GM12878 (cell line): ENCODE measurements around the gene TSPO2. TPM values are rescaled to one million over a fixed set of nuclear protein-coding genes. Genes with fewer than 3 reads are reported as not detected.

Source experiments
- ATAC-seq: fragments of 200-7000 bp; cut with Tn5 transposase; 3 replicates; pipeline ENCODE4 v1.9.1; 2020; ENCODE audit warnings: mild to moderate bottlenecking, moderate library complexity
- BruUV-seq: library from RNA; stranded (reverse); fragments of 400-500 nt; replicated peaks from 2 replicates; lab custom pipeline; 2021; lab: Mats Ljungman, UMichigan
- CTCF ChIA-PET: fragments of 300-600 bp; sonication (Branson Sonifier 250); formaldehyde crosslinking; extraction: SDS; loops from one replicate; lab custom pipeline; 2021; ENCODE audit warnings: inconsistent platforms; lab: Yijun Ruan, JAX
- POLR2A ChIA-PET: fragments of 350-600 bp; formaldehyde crosslinking; extraction: SDS; loops from one replicate; lab custom pipeline; 2021; ENCODE audit warnings: inconsistent platforms; lab: Charles Lee
- RAD21 ChIA-PET: fragments of 300-600 bp; sonication (Branson Sonifier 250); formaldehyde crosslinking; loops from one replicate; lab custom pipeline; 2023; ENCODE audit warnings: antibody characterized with exemption; ENCODE audit not compliant: unreplicated experiment; lab: Charles Lee
- SMC1A ChIA-PET: fragments of 300-600 bp; sonication (Branson Sonifier 250); formaldehyde crosslinking; loops from one replicate; lab custom pipeline; 2023; ENCODE audit not compliant: unreplicated experiment, uncharacterized antibody; lab: Charles Lee
- DNase-seq: peaks from one replicate; pipeline ENCODE4 v3.0.0-alpha.2; 2011; ENCODE audit warnings: low read depth, low spot score
- FAIRE-seq: peaks from 3 replicates; lab custom pipeline; 2011; peaks lifted over from hg19 to GRCh38; lab: Jason Lieb, UNC
- H2AFZ ChIP-seq: 2 replicates; pipeline ENCODE4 v1.6.0; 2011; ENCODE audit warnings: low read depth, low read length, control low read depth; ENCODE audit not compliant: control insufficient read depth
- H3K27ac ChIP-seq: 2 replicates; pipeline ENCODE4 v1.5.1; 2011; ENCODE audit warnings: control low read depth; ENCODE audit not compliant: control insufficient read depth, insufficient read depth
- H3K27me3 ChIP-seq, 2 experiments: replicated peaks in 1 of 2; 2 replicates each; pipeline versions ENCODE4 v1.6.0 to v1.6.1; 2011; ENCODE audit warnings: low read length in 1 of 2; ENCODE audit not compliant: control insufficient read depth in 2 of 2, insufficient read depth in 2 of 2
- H3K36me3 ChIP-seq, 2 experiments: 2 replicates each; pipeline ENCODE4 v1.5.1; 2011; ENCODE audit warnings: low read length in 1 of 2; ENCODE audit not compliant: control insufficient read depth in 2 of 2, insufficient read depth in 2 of 2
- H3K4me1 ChIP-seq: 2 replicates; pipeline ENCODE4 v1.6.1; 2011; ENCODE audit warnings: mild to moderate bottlenecking, low read length, moderate library complexity, mixed read lengths; ENCODE audit not compliant: control insufficient read depth, insufficient read depth
- H3K4me2 ChIP-seq: 2 replicates; pipeline ENCODE4 v1.6.0; 2011; ENCODE audit warnings: control low read depth; ENCODE audit not compliant: control insufficient read depth, insufficient read depth
- H3K4me3 ChIP-seq: fragments of 200-600 bp; sonication (generic); 2 replicates; pipeline ENCODE4 v1.5.1; 2016
- H3K79me2 ChIP-seq: 2 replicates; pipeline ENCODE4 v1.6.0; 2011; ENCODE audit warnings: low read length; ENCODE audit not compliant: control insufficient read depth, insufficient read depth
- H3K9ac ChIP-seq: 2 replicates; pipeline ENCODE4 v1.8.0; 2011; ENCODE audit warnings: low read length, control low read depth, mixed read lengths; ENCODE audit not compliant: control insufficient read depth, insufficient read depth
- H3K9me3 ChIP-seq: replicated peaks from 3 replicates; pipeline ENCODE4 v1.5.1; 2011; ENCODE audit warnings: mild to moderate bottlenecking, low read length; ENCODE audit not compliant: control insufficient read depth, insufficient read depth
- H4K20me1 ChIP-seq: 2 replicates; pipeline ENCODE4 v1.6.0; 2011; ENCODE audit not compliant: control insufficient read depth, insufficient read depth
- CREM ChIP-seq: IDR thresholded peaks from 2 replicates; pipeline ENCODE4 v1.6.1; 2014; ENCODE audit warnings: antibody characterized with exemption, low read depth
- CTCF ChIP-seq, 3 experiments: IDR thresholded peaks in 2 of 3; conservative IDR thresholded peaks in 1 of 3; 2 replicates each; pipeline ENCODE4 v1.5.1; 2011; ENCODE audit warnings: low read depth in 3 of 3, low read length in 3 of 3, mild to moderate bottlenecking in 3 of 3, control low read depth in 2 of 3, moderate library complexity in 2 of 3, inconsistent platforms in 1 of 3, mixed read lengths in 1 of 3; ENCODE audit not compliant: control insufficient read depth in 2 of 3, insufficient read depth in 1 of 3; ENCODE audit errors: extremely low read depth in 1 of 3
- CUX1 ChIP-seq: IDR thresholded peaks from 2 replicates; pipeline ENCODE4 v1.6.1; 2012; ENCODE audit warnings: improper control_type of control experiment, low read depth, low read length; ENCODE audit not compliant: insufficient replicate concordance
- KLF5 ChIP-seq: fragments of 450-650 bp; IDR thresholded peaks from 2 replicates; pipeline ENCODE4 v1.6.1; 2014; ENCODE audit warnings: mild to moderate bottlenecking; ENCODE audit not compliant: partially characterized antibody
- SMC3 ChIP-seq: IDR thresholded peaks from 2 replicates; pipeline ENCODE4 v1.6.1; 2011; ENCODE audit warnings: low read length, improper control_type of control experiment, borderline replicate concordance
- SREBF2 ChIP-seq: IDR thresholded peaks from 2 replicates; pipeline ENCODE4 v1.6.1; 2012; ENCODE audit warnings: mild to moderate bottlenecking, low read length
- YBX1 ChIP-seq: fragments of 450-650 bp; IDR thresholded peaks from 2 replicates; pipeline ENCODE4 v1.6.1; 2016; ENCODE audit warnings: antibody characterized with exemption
- ZNF622 ChIP-seq: fragments of 450-650 bp; IDR thresholded peaks from 2 replicates; pipeline ENCODE4 v1.6.1; 2017; ENCODE audit warnings: mild to moderate bottlenecking, inconsistent platforms
- WGBS: methylation state at CpG from one replicate; pipeline ENCODE4 v1.1.6; 2016; ENCODE audit warnings: low lambda C conversion rate; ENCODE audit not compliant: insufficient replicate concordance, insufficient coverage; ENCODE audit errors: missing lambda C conversion rate; 5-methylcytosine and 5-hydroxymethylcytosine counted together
- in situ Hi-C: fragments of 300-500 bp; cut with MboI; formaldehyde crosslinking; loops from 9 replicates; pipeline ENCODE4 v1.14.3; 2018; ENCODE audit warnings: mixed read lengths
- intact Hi-C: fragments of 100-400 bp; cut with micrococcal nuclease; formaldehyde crosslinking; loops from one replicate; pipeline ENCODE4 v1.14.2; 2022; ENCODE audit not compliant: unreplicated experiment
- polyA plus RNA-seq, 11 experiments: library from polyadenylated mRNA; depleted of rRNA in 4 of 11; unstranded in 6 of 11; stranded (reverse) in 5 of 11; fragments of >200 nt; fragmentation: Nextera tagmentation in 4 of 11; fragmentation: Illumina TruSeq in 1 of 11; extraction: Ambion mirVana in 4 of 11; extraction: Trizol in 1 of 11; gene quantifications; 1 replicate in 1 of 11; 2 replicates in 10 of 11; pipeline versions ENCODE4 v1.2.1 to v1.2.3, GENCODE V29; 2011 to 2016; ENCODE audit warnings: inconsistent platforms in 2 of 11, missing spikeins in 2 of 11, low read depth in 1 of 11
- total RNA-seq, 4 experiments: library from RNA; depleted of rRNA in 3 of 4; stranded (reverse); fragments of >200 nt in 3 of 4; fragmentation: Illumina TruSeq in 1 of 4; extraction: Trizol in 1 of 4; gene quantifications; 2 replicates each; pipeline versions ENCODE4 v1.2.1 to v1.2.3, GENCODE V29; 2013 to 2021
- TF ChIP-seq, protein P1 (sequence below): fragments of 450-650 bp; IDR thresholded peaks from 2 replicates; pipeline ENCODE4 v1.6.1; 2014; ENCODE audit warnings: mild to moderate bottlenecking

The TSPO2 gene
- total and polyA plus RNA-seq, 10 of the 15 experiments (the other 5 are each of a cell fraction or from before 2014, with no cell fraction given), result not detected

- SMC1A ChIA-PET, result interaction anchor here (2.3 kb wide), 1 partner anchor 29 kb away, joined by 7 read pairs; no protein-coding TSS in a partner anchor
- ATAC-seq, result peak; percentile 87
- BruUV-seq, result no TSS peak
- CTCF ChIA-PET, result interaction anchor here (0.6 to 4.0 kb wide), 6 partner anchors 11 to 726 kb away, joined by 3 to 30 read pairs (median 4); no protein-coding TSS in a partner anchor
- no peak overlapping the region for H2AFZ ChIP-seq
- POLR2A ChIA-PET, result no interaction called here
- peak; percentile 31; the same call in 1 of the 2 replicates for TF ChIP-seq SMC3
- no peak for TF ChIP-seq CREM
- peak; percentile 50 to 60 (median 55); a peak in 5 of 6 replicates for TF ChIP-seq CTCF (IDR thresholded peaks at IDR 0.05 in 2 of 3, conservative IDR thresholded peaks at IDR 0.05 in 1 of 3; ENCODE audit: control insufficient read depth in 2 of 3, extremely low read depth in 1 of 3, insufficient read depth in 1 of 3, low read depth in 3 of 3, low read length in 3 of 3)
- TF ChIP-seq YBX1, result no peak
- H3K4me2 ChIP-seq, result no peak overlapping the region
- no peaks in the 10 kb centered on the region for H3K36me3 ChIP-seq
- H3K27ac ChIP-seq, result no peak overlapping the region
- in situ Hi-C loops, result no loop called here
- DNase-seq, result peak; percentile 1
- no peaks in the 10 kb centered on the region for H3K79me2 ChIP-seq
- intact Hi-C loops, result no loop called here
- FAIRE-seq, result no peak
- no peaks in the 10 kb centered on the region for H4K20me1 ChIP-seq
- H3K4me3 ChIP-seq, result no peak overlapping the region
- no peak overlapping the region for H3K9ac ChIP-seq
- no peaks in the 10 kb centered on the region for H3K9me3 ChIP-seq
- no peaks in the 10 kb centered on the region for H3K4me1 ChIP-seq
- WGBS, result 12% methylated on average over 3 of the region's 3 CpGs
- RAD21 ChIA-PET, result interaction anchor here (0.7 to 1.6 kb wide), 2 partner anchors 14 to 28 kb away, joined by 3 to 6 read pairs; no protein-coding TSS in a partner anchor
- H3K27me3 ChIP-seq, result no peaks in the 10 kb centered on the region; a peak in 2 of 4 replicates
These were observed 42.7 kb upstream of the TSPO2 start for GRCh38 chr6:40999569-40999968.

DNA sequence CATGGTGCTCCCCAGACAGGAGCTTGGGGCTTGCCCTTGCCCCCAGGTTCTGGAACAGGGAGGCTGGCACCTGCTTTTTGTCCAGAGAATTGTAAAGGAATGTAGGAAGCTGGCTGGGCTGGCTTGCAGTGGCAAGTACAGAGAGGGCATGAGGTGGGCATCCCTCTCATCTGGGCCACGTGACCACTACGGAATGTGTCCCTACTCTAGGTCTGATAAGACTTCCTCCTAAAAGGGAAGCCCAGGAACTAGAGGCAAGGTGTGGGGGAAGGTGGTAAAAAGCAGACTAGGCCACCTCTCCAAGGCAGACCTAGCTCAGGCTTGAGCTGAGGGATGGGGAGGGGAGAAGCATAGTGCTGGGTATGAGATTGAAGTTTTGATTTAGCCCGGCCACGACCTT, 42.0 kb upstream of the TSPO2 start:
- in situ Hi-C loops, result loop anchor here (10.0 kb wide), 1 partner anchor 315 kb away; no protein-coding TSS in a partner anchor
- CTCF ChIA-PET, result interaction anchor here (0.7 to 4.0 kb wide), 4 partner anchors 12 to 106 kb away, joined by 3 to 30 read pairs (median 6); no protein-coding TSS in a partner anchor
- SMC1A ChIA-PET, result no interaction called here
- TF ChIP-seq ZNF622 (no peak), SREBF2 (no peak), KLF5 (no peak), CUX1 (no peak)
- TF ChIP-seq, protein P1, sequence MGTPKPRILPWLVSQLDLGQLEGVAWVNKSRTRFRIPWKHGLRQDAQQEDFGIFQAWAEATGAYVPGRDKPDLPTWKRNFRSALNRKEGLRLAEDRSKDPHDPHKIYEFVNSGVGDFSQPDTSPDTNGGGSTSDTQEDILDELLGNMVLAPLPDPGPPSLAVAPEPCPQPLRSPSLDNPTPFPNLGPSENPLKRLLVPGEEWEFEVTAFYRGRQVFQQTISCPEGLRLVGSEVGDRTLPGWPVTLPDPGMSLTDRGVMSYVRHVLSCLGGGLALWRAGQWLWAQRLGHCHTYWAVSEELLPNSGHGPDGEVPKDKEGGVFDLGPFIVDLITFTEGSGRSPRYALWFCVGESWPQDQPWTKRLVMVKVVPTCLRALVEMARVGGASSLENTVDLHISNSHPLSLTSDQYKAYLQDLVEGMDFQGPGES, result no peak

More for the DNA sequence above, 42.0 kb upstream of the TSPO2 start:
- DNase-seq (no peak), FAIRE-seq (no peak), ATAC-seq (no peak)
- no peaks in the 10 kb centered on the region for H3K36me3 ChIP-seq
- no peaks in the 10 kb centered on the region for H3K9me3 ChIP-seq
- POLR2A ChIA-PET, result no interaction called here
- no peaks in the 10 kb centered on the region for H3K4me1 ChIP-seq
- no peak overlapping the region for H3K4me3 ChIP-seq
- no peak overlapping the region for H2AFZ ChIP-seq
- WGBS, result 0% methylated on average over 4 of the region's 4 CpGs
- no TSS peak for BruUV-seq
- H3K4me2 ChIP-seq, result no peak overlapping the region
- no peak overlapping the region for H3K9ac ChIP-seq
- H4K20me1 ChIP-seq, result no peaks in the 10 kb centered on the region
- no peaks in the 10 kb centered on the region for H3K79me2 ChIP-seq
- H3K27ac ChIP-seq, result no peak overlapping the region
- no peaks in the 10 kb centered on the region; a peak in 2 of 4 replicates for H3K27me3 ChIP-seq
- intact Hi-C loops, result no loop called here
- RAD21 ChIA-PET, result no interaction called here
